PC-9 (cell line): ENCODE measurements around the gene LCK. TPM values are rescaled to one million over a fixed set of nuclear protein-coding genes. Genes with fewer than 3 reads are reported as not detected.

Experiments
- BruUV-seq: library from RNA; stranded (reverse); fragments of 400-500 nt; replicated peaks from 2 replicates; lab custom pipeline; 2021; lab: Mats Ljungman, UMichigan
- CTCF ChIA-PET: fragments of 300-600 bp; sonication (Branson Sonifier 250); formaldehyde crosslinking; loops from one replicate; lab custom pipeline; 2022; ENCODE audit warnings: antibody characterized with exemption; lab: Charles Lee
- POLR2A ChIA-PET: fragments of 300-600 bp; sonication (Branson Sonifier 250); formaldehyde crosslinking; loops from one replicate; lab custom pipeline; 2022; ENCODE audit warnings: antibody characterized with exemption; ENCODE audit not compliant: unreplicated experiment; lab: Charles Lee
- DNase-seq, 2 experiments: peaks; one replicate each; pipeline versions ENCODE4 v3.0.0 to v3.0.0-alpha.2; 2015 to 2022; ENCODE audit warnings: mixed read lengths in 1 of 2
- H2AFZ ChIP-seq: fragments of 200-600 bp; sonication (generic); 2 replicates; pipeline ENCODE4 v1.8.1; 2017; ENCODE audit warnings: antibody characterized with exemption
- H3F3A ChIP-seq: fragments of 200-600 bp; sonication (generic); 2 replicates; pipeline ENCODE4 v1.8.1; 2017; ENCODE audit warnings: antibody characterized with exemption, mild to moderate bottlenecking, low read depth; ENCODE audit not compliant: insufficient read depth
- H3K27ac ChIP-seq: fragments of 200-600 bp; sonication (generic); 2 replicates; pipeline ENCODE4 v1.6.1; 2016; ENCODE audit warnings: mixed run types
- H3K27me3 ChIP-seq: fragments of 200-600 bp; sonication (generic); 2 replicates; pipeline ENCODE4 v1.6.1; 2016; ENCODE audit warnings: low read depth, mixed run types; ENCODE audit not compliant: insufficient read depth
- H3K36me3 ChIP-seq: fragments of 200-600 bp; sonication (generic); 2 replicates; pipeline ENCODE4 v1.6.1; 2016; ENCODE audit warnings: low read depth, mixed run types
- H3K4me1 ChIP-seq: fragments of 200-600 bp; sonication (generic); replicated peaks from 2 replicates; pipeline ENCODE4 v1.6.1; 2016; ENCODE audit warnings: mixed run types; ENCODE audit not compliant: insufficient read depth
- H3K4me2 ChIP-seq: fragments of 200-600 bp; sonication (generic); 2 replicates; pipeline ENCODE4 v1.6.1; 2017; ENCODE audit warnings: mixed run types
- H3K4me3 ChIP-seq: fragments of 200-600 bp; sonication (generic); 2 replicates; pipeline ENCODE4 v1.6.1; 2016; ENCODE audit warnings: mixed run types
- H3K79me2 ChIP-seq: fragments of 200-600 bp; sonication (generic); 2 replicates; pipeline ENCODE4 v1.6.1; 2017; ENCODE audit warnings: low read depth, mixed run types
- H3K9me2 ChIP-seq: fragments of 200-600 bp; sonication (generic); 2 replicates; pipeline ENCODE4 v1.8.1; 2017; ENCODE audit warnings: mild to moderate bottlenecking; ENCODE audit not compliant: insufficient read depth
- H3K9me3 ChIP-seq: fragments of 200-600 bp; sonication (generic); 2 replicates; pipeline ENCODE4 v1.8.1; 2016; ENCODE audit warnings: low read depth; ENCODE audit not compliant: insufficient read depth
- H4K20me1 ChIP-seq: fragments of 200-600 bp; sonication (generic); 2 replicates; pipeline ENCODE4 v1.8.1; 2017; ENCODE audit not compliant: insufficient read depth
- EZH2 ChIP-seq: fragments of 200-600 bp; sonication (generic); IDR thresholded peaks from 2 replicates; pipeline ENCODE4 v1.8.0; 2017; ENCODE audit warnings: antibody characterized with exemption, low read depth
- intact Hi-C: fragments of 100-400 bp; cut with micrococcal nuclease; formaldehyde crosslinking; loops from one replicate; pipeline ENCODE4 v1.10.0; 2022; ENCODE audit not compliant: unreplicated experiment
- total RNA-seq: library from RNA; stranded (reverse); gene quantifications from 2 replicates; pipeline ENCODE4 v1.2.3, GENCODE V29; 2021
- TF ChIP-seq, protein P1 (sequence below): fragments of 200-600 bp; sonication (generic); conservative IDR thresholded peaks from 2 replicates; pipeline ENCODE4 v1.6.1; 2017; ENCODE audit warnings: mixed run types, antibody characterized with exemption, mild to moderate bottlenecking, moderate library complexity

LCK gene
- total RNA-seq, 1 experiment from 2014 or later: 2.0 TPM

DNA sequence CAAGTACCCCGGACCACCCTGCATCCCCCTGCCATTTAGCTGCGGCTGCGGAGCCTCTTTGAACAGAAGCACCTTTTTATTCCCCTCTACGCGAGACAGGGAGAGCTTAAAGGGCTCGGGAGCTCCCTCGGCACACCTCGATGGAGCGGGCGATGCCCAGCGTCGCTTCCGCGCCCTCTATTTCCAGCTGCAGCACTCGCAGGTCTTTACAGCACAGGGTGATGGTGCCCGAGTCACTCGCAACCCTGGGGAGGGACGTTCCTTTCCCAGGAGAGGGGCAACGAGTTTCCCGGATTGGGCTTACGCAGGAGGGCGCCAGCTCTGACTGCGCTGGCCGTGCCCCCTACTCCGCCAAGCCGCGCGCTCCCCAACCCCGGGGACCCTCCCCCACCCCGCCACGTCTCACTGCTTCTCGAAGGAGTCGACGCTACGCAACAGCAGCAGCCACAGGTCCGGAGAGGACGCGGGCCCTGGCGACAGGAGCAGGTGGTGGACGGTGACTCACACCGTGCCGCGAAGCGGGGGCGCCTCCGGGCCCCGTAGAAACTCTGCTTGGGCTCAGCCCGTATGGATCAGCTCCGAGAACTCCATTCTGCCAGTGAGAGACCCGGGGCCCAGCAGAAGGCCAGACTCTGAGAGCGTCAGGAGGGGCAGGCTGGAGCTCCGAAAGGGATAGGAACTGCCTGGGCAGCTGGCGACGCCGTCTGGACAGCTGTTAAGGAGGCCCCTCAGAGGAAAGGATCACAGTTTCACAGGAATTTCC, 9.9 kb upstream of the LCK start:
- no peak for TF ChIP-seq EZH2
- TF ChIP-seq, protein P1, sequence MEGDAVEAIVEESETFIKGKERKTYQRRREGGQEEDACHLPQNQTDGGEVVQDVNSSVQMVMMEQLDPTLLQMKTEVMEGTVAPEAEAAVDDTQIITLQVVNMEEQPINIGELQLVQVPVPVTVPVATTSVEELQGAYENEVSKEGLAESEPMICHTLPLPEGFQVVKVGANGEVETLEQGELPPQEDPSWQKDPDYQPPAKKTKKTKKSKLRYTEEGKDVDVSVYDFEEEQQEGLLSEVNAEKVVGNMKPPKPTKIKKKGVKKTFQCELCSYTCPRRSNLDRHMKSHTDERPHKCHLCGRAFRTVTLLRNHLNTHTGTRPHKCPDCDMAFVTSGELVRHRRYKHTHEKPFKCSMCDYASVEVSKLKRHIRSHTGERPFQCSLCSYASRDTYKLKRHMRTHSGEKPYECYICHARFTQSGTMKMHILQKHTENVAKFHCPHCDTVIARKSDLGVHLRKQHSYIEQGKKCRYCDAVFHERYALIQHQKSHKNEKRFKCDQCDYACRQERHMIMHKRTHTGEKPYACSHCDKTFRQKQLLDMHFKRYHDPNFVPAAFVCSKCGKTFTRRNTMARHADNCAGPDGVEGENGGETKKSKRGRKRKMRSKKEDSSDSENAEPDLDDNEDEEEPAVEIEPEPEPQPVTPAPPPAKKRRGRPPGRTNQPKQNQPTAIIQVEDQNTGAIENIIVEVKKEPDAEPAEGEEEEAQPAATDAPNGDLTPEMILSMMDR: no peak
- peaks cover 32% of the 10 kb centered on the region for H3F3A ChIP-seq
- ChIA-PET CTCF (interaction anchor here (0.6 to 0.8 kb wide), 3 partner anchors 9 to 598 kb away, joined by 3 to 9 read pairs (median 4); no protein-coding TSS in a partner anchor), POLR2A (interaction anchor here (0.5 kb wide), 2 partner anchors 90 to 532 kb away, joined by 3 to 4 read pairs; no protein-coding TSS in a partner anchor)
- H3K27me3 ChIP-seq: no peaks in the 10 kb centered on the region
- H3K9me3 ChIP-seq: no peaks in the 10 kb centered on the region
- intact Hi-C loops: no loop called here
- H3K79me2 ChIP-seq: no peaks in the 10 kb centered on the region
- peak; percentile 44 to 48 for DNase-seq
- H3K36me3 ChIP-seq: no peaks in the 10 kb centered on the region
- peak overlapping the region; percentile 80 for H2AFZ ChIP-seq
- H3K4me2 ChIP-seq: peak overlapping the region; percentile 86
- H3K9me2 ChIP-seq: no peaks in the 10 kb centered on the region
- peaks cover 12% of the 10 kb centered on the region for H3K4me1 ChIP-seq
- peak overlapping the region; percentile 63 for H3K4me3 ChIP-seq
- no TSS peak for BruUV-seq
- no peak overlapping the region for H3K27ac ChIP-seq
- no peaks in the 10 kb centered on the region for H4K20me1 ChIP-seq

DNA sequence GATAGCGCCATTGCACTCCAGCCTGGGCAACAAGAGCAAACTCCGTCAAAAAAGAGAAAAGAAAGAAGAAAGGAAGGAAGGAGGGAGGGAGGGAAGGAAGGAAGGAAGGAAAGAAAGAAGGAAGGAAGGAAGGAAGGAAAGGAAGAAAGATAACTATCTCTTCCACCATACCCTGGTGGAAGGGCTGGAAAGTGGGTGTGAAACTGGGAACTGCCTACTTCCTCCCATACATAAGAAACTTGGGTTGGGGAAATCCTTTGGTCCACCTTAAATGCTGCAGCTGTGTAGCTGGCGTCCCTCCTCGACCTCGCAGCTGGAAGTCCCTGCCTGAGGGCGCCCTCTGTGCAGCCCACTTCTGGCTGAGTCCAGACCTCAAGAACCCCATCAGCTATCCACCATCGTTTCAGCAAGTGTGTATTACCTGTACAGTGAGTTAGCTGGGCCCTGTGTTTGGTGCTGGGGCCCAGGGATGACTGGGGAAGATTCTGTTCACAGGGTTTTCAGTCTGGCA, 8.7 kb upstream of the LCK start:
- H3K27ac ChIP-seq: no peak overlapping the region
- POLR2A ChIA-PET: interaction anchor here (0.6 kb wide), 1 partner anchor 35 kb away, joined by 3 read pairs; no protein-coding TSS in a partner anchor

DNA sequence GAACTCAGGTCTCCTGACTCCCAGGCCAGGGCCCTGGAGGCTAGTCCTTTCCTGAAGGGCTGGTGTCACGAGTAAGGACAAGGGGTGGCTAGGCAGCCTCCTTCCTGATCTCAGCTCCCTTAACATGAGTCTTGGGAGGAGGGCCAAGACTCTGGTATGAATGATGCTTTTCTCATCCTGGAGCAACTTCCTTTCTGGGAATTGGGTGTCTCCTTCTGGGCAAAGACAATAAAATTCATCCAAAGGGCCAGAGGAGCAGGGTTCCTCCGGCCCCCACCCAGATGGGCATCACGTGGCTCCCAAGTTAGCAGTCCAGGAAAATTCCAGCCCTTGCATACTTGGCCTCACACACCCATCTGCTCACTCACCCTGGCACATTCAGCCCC, 4.2 kb upstream of the LCK start, which contains the start of gene FAM167B:
Gene FAM167B (plus strand): TSS at position 335 of the 386 bp plus-strand sequence. CDS start 200 bp downstream, outside the sequence.
- no peak within 1 kb of the TSS for H3K27ac ChIP-seq
- peak in 1 of 2 experiments; percentile 6 for DNase-seq
- BruUV-seq: no TSS peak
- H3K4me2 ChIP-seq: no peak within 1 kb of the TSS
- H3K9me3 ChIP-seq: no peaks in the 10 kb centered on the region
- TF ChIP-seq EZH2: no peak
- TF ChIP-seq, protein P1: no peak
- H3K36me3 ChIP-seq: no peaks in the 10 kb centered on the region
- no peaks in the 10 kb centered on the region for H4K20me1 ChIP-seq
- POLR2A ChIA-PET: no interaction called here
- no peaks in the 10 kb centered on the region for H3K27me3 ChIP-seq
- no peaks in the 10 kb centered on the region for H3K79me2 ChIP-seq
- H3K4me3 ChIP-seq: no peak within 1 kb of the TSS
- H3F3A ChIP-seq: peaks cover 4% of the 10 kb centered on the region; the same call in 1 of the 2 replicates
- CTCF ChIA-PET: interaction anchor here (0.5 kb wide), 2 partner anchors 23 to 28 kb away, joined by 3 read pairs; no protein-coding TSS in a partner anchor
- H3K4me1 ChIP-seq: peaks cover 1% of the 10 kb centered on the region; the same call in 1 of the 2 replicates
- H2AFZ ChIP-seq: no peak within 1 kb of the TSS
- intact Hi-C loops: no loop called here
- no peaks in the 10 kb centered on the region for H3K9me2 ChIP-seq

More for the DNA sequence above, 8.7 kb upstream of the LCK start:
- Histone ChIP-seq H4K20me1 (no peaks in the 10 kb centered on the region), H3K4me2 (no peak overlapping the region), H3K27me3 (no peaks in the 10 kb centered on the region), H3K79me2 (no peaks in the 10 kb centered on the region), H3K4me3 (no peak overlapping the region), H3K9me3 (no peaks in the 10 kb centered on the region), H3F3A (peaks cover 20% of the 10 kb centered on the region; the same call in 1 of the 2 replicates), H2AFZ (no peak overlapping the region), H3K9me2 (no peaks in the 10 kb centered on the region), H3K4me1 (peaks cover 6% of the 10 kb centered on the region; the same call in 1 of the 2 replicates), H3K36me3 (no peaks in the 10 kb centered on the region)
- intact Hi-C loops: no loop called here
- CTCF ChIA-PET: interaction anchor here (0.6 kb wide), 1 partner anchor 352 kb away, joined by 3 read pairs; no protein-coding TSS in a partner anchor
- BruUV-seq: no TSS peak
- DNase-seq: no peak
- TF ChIP-seq EZH2: no peak
- TF ChIP-seq, protein P1: no peak
